Measurements from ENCODE around the gene MAPK9.
"Not testable (repeated sequence)": the region's sequence is repeated elsewhere in the genome, so short reads cannot be mapped to it uniquely, and the experiment has no call there.

The MAPK9 gene

DNA sequence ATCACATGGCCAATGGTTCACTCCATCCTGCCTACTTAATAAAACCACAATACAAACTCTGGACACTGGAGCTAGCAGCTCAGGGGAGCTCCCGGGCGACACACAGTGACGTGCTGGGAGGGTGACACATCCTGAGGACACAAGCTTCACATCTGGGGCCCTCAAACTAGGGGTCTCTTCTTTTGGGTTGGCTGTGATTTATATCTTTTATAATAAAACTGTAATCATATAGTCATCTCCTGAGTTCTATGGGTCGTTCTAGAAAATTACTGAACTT lies 12.1 kb upstream of the MAPK9 start:
- TF ChIP-seq, protein P1, sequence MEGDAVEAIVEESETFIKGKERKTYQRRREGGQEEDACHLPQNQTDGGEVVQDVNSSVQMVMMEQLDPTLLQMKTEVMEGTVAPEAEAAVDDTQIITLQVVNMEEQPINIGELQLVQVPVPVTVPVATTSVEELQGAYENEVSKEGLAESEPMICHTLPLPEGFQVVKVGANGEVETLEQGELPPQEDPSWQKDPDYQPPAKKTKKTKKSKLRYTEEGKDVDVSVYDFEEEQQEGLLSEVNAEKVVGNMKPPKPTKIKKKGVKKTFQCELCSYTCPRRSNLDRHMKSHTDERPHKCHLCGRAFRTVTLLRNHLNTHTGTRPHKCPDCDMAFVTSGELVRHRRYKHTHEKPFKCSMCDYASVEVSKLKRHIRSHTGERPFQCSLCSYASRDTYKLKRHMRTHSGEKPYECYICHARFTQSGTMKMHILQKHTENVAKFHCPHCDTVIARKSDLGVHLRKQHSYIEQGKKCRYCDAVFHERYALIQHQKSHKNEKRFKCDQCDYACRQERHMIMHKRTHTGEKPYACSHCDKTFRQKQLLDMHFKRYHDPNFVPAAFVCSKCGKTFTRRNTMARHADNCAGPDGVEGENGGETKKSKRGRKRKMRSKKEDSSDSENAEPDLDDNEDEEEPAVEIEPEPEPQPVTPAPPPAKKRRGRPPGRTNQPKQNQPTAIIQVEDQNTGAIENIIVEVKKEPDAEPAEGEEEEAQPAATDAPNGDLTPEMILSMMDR (IDR thresholded peaks at IDR 0.05; ENCODE audit: low read depth, low read length): no peak
- in situ Hi-C loops (cut with HindIII; ENCODE audit: low sequenced_read_pairs): no loop called here
- no peak for DNase-seq (ENCODE audit: low read depth, low spot score)
- H3K4me3 ChIP-seq (ENCODE audit: low read depth, low read length): no peak overlapping the region

DNA sequence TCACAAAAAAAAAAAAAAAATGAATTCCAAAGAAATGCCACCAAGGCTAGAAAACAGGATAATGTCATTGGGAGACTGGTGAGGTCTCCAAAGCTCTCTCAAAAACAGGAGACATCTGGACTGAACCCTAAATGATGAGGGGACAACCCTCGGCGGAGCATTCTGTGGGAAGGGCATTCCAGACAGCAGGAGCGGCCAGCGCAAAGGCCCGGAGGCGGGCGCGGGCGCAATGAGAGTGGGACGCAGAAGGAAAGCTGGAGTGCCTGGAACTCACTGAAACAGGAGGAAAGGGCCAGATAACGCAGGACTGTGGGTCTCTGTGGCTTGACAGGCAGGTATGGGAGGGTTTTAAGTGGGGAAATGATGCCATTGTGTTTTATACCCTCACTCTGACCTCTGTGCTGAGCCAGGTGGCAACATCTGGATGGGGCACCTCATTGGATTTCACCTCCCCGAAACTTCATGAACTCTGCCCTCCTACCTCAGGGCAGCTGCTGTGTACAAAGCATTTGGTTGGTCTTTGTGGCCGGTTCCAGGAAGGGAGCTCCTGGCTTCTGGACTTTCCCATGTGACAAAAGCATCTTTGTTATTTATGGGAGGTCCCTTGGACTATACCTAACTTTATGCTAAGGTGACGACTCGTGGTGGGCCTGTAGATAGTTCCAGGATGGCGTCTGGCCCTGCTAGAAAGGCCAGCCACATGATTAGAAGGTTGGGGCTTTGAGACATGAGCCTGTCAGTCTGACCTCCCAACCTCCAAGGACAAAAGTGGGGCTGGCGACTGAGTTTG lies 11.5 kb upstream of the MAPK9 start:
- in situ Hi-C loops (cut with HindIII; ENCODE audit: low sequenced_read_pairs): no loop called here
- no peak for DNase-seq (ENCODE audit: low read depth, low spot score)
- TF ChIP-seq, protein P1 (IDR thresholded peaks at IDR 0.05; ENCODE audit: low read depth, low read length): no peak
- no peak overlapping the region for H3K4me3 ChIP-seq (ENCODE audit: low read depth, low read length)

DNA sequence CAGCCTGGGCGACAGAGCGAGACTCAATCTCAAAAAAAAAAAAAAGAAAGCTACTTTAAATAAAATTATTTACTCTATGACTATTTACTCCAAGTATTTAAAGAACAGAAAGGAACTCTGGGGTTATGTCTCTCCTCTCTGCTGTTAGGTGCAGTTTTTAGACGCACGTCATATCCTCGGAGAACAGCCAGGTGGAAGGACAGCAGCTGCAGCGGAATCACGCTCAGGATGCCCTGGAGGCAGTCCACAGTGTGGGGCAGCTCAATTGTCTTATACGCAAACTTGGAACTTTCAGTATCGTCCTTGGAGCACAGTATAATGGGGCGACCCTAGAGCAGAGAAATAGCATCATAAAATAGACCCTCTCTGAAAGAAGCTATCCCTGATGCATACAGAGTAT lies 10.4 kb upstream of the MAPK9 start:
- in situ Hi-C loops (cut with HindIII; ENCODE audit: low sequenced_read_pairs): no loop called here
- no peak for DNase-seq (ENCODE audit: low read depth, low spot score)
- no peak overlapping the region for H3K4me3 ChIP-seq (ENCODE audit: low read depth, low read length)
- TF ChIP-seq, protein P1 (IDR thresholded peaks at IDR 0.05; ENCODE audit: low read depth, low read length): no peak

DNA sequence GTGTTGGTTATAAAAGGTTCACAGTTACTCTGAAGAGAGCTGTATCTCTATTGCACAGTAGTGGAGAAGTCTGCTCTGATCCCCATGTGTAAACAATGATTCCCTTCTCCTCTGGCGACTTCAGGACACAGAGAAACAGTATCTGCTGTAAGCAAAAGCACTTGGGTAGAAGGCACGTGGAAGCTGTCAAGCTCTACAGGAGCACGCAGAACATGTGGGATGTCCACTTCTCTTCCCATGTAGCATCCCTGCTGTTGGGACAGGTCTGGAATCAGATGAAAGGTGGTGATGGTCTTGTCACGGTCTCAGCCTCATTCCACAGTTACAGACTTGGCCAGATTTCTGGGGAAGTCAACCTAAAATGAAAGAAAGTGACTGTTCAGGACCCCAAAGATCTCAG lies 9.4 kb upstream of the MAPK9 start:
- TF ChIP-seq, protein P1 (IDR thresholded peaks at IDR 0.05; ENCODE audit: low read depth, low read length): no peak
- DNase-seq (ENCODE audit: low read depth, low spot score): no peak
- in situ Hi-C loops (cut with HindIII; ENCODE audit: low sequenced_read_pairs): no loop called here
- H3K4me3 ChIP-seq (ENCODE audit: low read depth, low read length): no peak overlapping the region

DNA sequence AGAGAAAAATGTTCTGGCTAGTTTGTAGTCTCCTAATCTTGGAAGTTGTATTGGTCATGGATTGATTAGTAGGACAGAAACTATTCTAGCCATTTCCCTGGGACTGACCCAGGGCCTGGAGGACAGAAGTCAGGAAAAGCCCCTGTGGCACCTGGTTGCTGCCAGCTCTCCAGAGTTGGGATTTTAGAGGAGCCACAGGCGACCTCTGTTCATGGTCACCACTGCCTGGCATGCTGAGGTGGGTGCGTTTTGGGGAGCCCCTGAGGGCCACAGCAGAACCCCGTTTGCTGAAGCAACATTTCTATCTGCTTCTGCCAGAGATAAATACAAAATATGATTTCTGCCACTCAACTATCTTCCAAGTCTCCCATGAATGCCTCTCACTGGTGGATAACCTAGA lies 7.6 kb upstream of the MAPK9 start:
- in situ Hi-C loops (cut with HindIII; ENCODE audit: low sequenced_read_pairs): no loop called here
- DNase-seq (ENCODE audit: low read depth, low spot score): no peak
- TF ChIP-seq, protein P1 (IDR thresholded peaks at IDR 0.05; ENCODE audit: low read depth, low read length): no peak
- H3K4me3 ChIP-seq (ENCODE audit: low read depth, low read length): no peak overlapping the region

DNA sequence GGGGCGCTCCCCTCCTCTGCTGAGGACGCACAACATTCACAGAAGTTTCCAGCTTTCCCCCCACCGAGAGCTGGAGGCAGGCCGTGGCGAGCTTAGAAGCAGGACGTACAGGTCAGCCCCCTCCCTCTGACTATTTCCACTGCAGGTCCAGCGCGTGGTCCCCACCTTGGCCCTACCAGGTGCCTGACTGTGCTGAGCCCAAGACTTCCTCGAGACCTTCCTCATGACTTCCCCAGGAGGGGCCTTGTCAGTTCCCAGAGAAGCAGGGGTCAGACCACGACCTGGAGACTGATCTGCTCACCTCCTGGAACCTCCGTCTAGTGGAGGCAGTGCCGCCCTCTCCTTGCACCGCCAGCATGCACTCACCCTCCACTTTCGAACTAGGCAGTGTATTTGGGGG lies 7.1 kb upstream of the MAPK9 start:
- DNase-seq (ENCODE audit: low read depth, low spot score); in situ Hi-C loops (cut with HindIII; ENCODE audit: low sequenced_read_pairs); H3K4me3 ChIP-seq (ENCODE audit: low read depth, low read length): not testable (repeated sequence)

DNA sequence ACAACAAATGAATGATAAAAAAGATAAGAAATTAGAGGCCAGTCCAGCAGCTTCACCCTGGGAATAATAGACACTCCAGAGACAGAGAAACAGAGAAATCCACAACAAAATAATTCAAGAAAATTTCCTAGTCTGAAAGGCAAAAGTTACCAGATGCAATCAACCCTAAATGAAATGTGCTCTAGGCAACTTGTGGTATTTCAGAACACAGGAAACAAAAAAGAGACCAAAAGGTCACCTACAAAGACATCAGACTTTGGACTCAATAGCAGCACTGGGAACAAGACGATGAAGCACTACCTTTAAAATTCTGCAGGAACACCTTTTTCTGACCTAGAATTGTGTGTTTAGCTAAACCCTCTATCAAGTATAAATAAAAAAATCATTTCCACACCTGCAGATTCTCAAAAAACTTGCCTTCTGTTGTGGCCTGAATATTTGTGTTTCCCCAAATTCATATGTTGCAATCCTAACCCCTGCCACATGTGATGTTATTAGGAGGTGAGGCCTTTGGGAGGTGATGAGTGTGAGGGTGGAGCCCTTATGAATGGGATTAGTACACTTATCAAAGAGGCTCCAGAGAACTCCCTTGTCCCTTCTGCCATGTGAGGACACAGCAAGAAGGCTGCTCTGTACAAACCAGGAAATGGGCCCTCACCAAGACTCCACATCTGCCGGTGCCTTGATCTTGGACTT lies 5.9 kb upstream of the MAPK9 start:
- no peak for DNase-seq (ENCODE audit: low read depth, low spot score)
- no peak overlapping the region for H3K4me3 ChIP-seq (ENCODE audit: low read depth, low read length)
- TF ChIP-seq, protein P1 (IDR thresholded peaks at IDR 0.05; ENCODE audit: low read depth, low read length): no peak
- in situ Hi-C loops (cut with HindIII; ENCODE audit: low sequenced_read_pairs): no loop called here

All from astrocyte of the spinal cord (primary cell).